GM18526 (cell line): ENCODE results near the gene FYCO1.

Source experiments
- POLR2A ChIP-seq: IDR thresholded peaks from 3 replicates; pipeline ENCODE4 v1.6.1; 2011; ENCODE audit not compliant: insufficient read length; ENCODE audit errors: extremely low read depth

Gene FYCO1

DNA sequence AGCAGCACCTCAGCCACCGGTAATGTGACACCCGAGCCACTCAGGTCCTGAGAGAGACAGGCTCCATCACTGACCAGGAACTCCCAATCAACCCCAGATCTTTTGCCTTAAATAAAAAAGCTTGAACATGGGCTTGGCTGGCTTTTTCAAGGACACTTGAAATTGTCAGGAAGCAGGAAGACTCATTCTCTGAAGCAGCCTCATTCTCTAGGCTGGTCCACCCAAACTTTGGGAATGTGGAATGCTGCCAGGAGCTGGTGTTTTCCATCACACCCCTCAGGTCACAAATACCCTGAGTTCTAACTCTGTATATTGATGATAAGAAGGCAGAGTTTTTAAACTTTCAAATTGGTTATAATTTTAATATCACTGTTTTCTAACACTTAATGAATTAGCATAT is 35.3 kb downstream of the FYCO1 start:
- TF ChIP-seq POLR2A, result no peak

DNA sequence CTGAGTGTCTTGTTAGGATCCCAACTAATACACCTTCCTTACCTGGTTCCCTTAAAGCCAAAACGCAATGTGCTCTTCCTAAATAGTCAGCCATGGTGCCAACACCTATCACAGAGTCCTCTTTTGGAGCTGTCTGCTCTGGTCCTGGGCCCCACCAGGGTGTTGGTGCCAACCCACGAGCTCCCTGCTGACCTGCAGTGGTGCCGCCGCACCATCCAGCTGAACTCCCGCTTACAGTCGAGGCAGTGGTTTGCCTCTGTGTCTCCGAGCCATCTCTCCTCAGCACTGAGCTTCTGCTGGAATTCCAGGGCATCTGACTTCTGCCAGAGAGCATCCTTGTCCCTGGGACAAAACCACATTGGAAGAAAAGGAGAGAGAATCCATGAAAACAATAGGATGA is 36.4 kb downstream of the FYCO1 start:
- no peak for TF ChIP-seq POLR2A

DNA sequence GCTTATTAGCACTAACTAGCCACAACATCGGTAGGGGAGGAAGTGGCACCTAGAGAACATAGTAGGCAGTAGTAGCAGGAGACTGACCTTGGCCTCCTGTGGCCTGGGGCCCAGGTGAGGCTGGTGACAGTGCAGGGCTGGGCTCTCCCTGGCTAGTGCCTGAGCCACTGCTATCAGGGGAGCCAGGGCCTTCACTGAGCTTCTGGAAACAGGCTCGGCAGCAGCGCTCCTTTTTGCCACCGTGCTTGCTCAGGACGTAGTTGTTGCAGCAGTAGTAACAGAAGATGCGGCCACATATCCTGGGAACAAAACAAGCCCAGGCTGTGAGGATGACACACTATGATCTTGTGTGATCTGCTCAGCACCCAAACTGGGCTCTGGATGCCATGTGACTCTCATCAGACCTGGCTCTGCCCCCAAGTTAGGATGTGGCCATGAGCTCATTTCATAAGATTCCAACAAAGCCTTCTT is 37.3 kb downstream of the FYCO1 start:
- TF ChIP-seq POLR2A, result no peak

DNA sequence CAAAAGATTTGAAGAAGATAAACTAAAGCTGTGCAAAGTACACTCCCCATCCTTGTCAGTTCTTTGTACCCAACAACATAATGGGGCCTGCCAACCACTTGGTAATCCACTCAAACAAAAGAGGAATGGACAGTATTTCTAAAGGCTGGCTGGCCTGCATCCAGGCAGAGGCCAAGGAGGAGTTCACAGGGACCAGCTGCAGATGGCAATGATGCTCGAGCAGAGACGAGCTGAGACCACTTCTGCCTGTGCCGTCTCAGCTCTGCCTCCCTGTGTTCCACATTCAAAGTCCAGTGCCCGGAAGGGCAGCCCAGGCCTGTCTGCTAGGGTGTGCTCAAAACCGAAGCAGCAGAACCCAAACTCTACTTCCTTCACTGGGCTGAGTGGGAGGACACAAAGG is 38.0 kb downstream of the FYCO1 start:
- no peak for TF ChIP-seq POLR2A

DNA sequence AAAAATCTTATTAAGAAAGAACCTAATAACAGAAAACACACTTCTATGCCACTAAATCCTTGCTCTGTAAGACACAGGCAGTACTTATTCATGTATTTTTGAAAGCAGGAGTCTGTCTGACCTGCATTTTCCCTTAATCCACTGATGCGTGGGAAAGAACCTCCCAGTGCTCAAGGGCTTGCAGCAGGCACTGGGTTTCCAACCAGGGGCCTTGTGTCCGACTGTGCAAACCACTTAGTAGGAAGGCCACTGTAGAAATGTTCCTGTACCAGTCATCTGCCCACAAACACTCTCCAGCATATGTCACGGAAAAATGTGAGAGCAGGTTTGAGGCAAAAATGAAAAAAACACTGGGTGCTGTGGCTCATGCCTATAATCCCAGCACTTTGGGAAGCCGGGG is 39.9 kb downstream of the FYCO1 start:
- TF ChIP-seq POLR2A, result no peak

DNA sequence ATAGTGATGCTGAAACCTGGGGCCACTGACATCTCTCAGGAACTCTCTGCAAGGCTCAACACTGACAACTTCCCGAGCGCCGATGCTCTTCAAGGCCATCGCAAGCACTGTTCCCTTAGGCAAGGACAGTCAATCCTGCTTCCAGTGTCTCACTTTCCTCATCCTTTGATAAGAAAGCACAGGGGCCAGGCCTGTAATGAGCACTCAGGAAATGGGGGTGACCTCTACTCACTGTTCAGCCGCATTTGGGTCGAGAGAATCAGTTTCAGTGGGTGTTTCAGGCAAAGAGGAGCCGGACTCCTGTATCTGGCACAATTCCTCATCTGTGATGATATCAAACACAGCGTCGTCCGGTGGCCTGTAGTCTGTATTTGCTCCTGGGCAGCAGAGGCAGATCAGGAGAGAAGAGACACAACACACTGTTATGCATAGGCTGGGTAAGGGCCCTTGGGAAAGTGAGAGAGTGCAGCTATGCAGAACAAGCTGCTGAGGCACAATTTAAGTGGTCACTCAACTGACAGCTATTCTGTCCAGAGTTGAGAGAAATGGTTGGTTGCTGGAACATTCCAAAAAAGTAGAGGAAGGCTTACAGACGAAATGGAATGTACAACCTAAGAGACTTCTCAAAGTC is 40.5 kb downstream of the FYCO1 start:
- no peak for TF ChIP-seq POLR2A

DNA sequence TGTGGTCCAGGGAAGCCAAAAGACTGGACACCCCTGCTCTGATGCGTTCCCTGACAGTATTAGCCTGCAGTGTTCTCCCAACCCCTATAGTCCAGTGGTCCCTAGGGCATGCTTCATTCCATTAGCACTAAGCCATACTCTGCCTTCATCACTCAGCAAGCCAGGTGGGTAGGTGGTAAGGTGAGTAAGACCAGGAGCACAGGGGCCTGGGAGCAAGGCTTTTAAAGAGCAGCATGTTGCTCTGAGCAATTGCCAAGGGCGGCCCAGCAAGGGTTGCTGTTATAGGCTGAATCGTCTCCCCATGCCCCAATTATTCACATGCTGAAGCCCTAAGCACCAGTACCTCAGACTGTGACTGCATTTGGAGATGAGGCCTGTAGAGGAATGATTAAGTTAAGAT is 41.3 kb downstream of the FYCO1 start:
- TF ChIP-seq POLR2A, result no peak

DNA sequence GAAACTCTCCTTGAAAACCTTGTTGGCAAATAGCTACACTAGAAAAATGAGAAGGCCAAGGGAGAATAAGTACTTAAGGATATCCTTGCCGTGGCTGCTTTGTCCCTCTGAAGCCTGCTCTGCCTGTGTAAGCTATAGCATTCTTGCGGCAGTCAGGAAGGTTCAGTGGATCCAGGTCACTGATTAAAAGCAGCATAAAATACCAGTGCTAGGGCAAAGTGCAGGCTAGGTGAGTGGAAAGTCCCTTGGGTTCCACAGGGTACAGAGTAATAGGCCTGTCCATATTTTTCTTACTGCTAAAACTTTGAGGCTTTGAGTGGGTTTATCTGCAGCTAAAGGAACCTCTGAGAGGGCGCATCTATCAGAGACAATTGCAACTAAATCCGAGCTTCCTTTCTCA is 42.1 kb downstream of the FYCO1 start:
- TF ChIP-seq POLR2A, result no peak

DNA sequence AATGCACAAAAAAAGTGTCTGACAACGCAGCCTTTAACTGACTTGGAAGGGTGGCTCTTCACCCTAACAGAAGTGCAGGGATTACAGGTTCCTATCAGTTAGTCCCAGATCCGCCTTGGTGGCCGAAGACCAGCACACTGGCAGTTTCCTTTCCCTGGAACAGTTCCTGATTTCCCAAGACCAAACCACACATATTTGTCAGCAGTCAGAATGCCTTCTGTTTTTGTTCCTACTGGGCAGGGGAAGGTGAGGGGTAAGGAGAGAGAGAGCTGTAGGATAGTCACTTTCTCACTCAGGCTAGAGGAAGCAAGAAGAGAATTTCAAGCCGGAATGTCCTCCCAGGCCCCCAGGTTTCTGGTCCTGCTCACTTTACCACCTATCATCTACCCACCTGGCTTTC is 43.2 kb downstream of the FYCO1 start:
- no peak for TF ChIP-seq POLR2A

DNA sequence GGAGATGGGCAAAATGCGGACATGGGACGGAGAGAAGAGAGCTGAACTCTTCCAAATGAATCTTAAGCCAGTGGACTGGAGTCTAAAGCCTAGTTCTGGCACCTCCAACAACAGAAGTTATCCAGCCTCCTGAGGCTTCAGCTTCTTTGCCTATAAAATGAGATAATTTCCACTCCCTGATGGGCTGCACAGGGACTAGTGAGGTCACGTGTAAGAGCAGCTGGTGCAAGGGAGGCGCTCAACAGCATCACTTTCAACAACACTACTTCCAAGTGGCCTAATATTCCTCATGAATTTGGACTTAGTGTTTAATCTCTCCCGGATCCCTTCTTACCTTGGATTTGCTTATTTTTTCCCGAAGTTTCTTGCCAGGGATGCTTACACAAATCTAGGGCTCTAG is 43.7 kb downstream of the FYCO1 start:
- no peak for TF ChIP-seq POLR2A

DNA sequence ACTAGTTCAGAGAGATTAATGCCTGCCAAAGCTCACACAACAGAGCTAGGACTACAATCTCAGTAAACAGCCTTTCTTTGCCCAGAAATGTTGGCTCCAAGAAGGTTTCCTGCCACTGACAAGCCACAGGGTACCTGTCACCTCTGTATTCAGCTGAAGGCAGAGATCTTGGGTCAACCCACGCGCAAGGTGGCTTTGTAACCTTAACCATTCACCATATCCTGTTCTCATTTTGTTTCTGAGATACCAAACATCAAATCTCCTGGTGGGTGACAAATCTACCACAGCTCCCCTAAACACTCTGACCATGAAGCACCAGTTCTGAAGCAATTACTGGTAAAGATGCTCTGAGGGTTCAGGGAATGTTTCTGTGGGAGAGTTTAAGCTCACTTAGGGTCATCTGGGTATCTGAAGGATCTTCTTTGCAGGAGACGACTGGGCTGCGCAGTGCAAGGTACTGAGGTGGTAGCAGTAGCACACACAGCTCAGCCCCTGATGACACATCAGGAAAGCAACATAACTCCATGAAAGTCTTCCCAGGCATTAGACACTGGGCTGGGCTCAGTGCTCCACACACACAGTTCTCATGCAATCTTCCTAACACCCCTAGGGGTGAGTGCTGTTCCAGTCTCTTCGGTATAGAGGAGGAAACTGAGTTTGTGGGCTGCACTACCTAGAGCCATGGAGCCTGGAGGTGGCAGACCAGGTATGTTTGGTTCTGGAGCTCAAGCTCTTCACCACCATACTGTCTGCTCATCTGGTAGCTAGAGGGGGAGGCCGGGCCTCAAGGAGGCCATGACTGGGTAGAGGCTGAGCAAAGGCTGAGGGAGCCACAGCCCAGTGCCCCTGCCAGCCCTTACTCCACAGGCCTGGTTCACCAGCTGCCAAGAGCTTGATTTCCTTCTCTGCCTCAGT is 44.7 kb downstream of the FYCO1 start:
- TF ChIP-seq POLR2A, result no peak

DNA sequence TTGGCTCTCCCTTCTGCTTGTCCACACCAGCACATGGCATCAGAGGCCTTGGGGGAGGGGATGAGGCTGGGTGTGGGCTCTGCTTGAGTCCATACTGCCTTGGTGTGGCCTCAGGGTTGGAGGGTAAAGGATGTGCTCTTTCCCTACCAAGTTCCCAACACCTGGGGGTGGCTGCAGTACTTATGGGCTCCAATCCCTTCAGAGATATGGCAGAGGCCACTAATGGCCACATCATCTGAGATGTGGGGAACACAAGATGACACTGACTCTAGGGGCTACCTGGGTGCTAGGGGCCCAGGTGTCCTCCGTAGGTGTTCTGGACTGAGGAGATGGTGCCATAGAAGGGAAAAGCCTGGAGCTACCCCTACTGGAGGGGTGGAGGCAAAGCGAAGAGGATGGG is 45.5 kb downstream of the FYCO1 start:
- no peak for TF ChIP-seq POLR2A

DNA sequence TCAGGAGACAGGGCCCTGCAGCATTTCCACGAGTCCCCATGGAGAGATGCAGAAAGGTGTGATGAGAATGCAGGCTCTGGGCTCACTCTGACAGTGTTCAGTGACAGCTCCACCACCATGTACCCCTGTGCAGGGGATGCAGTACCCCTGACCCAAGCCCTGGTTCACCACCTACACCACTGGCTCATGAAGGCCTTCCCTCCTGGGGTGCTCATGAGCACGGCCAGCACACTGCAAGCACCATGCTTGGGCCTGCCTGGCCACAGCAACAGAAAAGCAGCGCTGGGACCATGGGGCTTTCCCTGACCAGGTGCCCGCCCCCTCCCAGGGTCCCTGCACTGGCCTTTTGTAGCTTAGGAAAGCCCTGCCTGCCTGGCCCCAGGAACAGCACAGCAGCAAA is 46.2 kb downstream of the FYCO1 start:
- no peak for TF ChIP-seq POLR2A

DNA sequence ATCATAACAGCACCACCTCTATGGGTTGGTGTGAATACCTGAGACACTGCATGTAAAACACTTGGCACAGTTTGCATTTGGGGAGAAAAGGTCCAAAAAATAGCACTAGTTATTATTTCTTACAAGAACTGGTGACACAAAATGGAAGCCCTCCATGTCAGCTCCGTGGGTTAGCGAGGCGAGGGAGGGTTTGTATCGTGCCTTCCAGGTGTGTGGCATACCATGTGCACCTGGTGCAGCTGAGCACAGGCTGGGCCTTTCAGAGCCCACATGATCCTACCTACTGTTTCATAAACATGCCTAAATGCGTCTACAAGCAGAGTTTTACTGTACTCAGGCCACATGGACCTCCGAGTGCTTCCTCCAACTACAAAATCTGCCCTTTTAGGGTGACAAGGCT is 46.7 kb downstream of the FYCO1 start:
- TF ChIP-seq POLR2A, result no peak

DNA sequence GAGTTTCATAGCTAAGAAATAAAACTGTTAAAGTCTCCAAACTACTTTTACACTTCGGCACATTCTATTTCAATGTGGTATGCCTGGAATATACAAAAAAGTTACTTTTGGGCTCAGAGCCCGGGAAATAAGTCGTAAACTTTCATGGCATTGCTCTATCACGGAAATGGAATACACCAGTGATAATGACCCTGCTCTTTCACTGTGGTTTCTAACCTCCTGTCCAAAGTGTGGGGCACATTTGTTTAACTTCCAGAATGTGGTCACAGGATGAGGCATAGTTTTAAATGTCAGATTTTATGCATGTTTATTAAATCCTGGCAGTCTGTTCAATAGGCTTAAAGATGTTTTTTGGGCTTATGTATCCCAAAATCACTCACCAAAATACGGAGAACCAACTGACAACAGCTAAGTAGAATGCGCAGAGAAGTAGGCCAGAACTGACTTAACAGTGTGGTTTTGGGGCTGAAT is 47.3 kb downstream of the FYCO1 start:
- no peak for TF ChIP-seq POLR2A

DNA sequence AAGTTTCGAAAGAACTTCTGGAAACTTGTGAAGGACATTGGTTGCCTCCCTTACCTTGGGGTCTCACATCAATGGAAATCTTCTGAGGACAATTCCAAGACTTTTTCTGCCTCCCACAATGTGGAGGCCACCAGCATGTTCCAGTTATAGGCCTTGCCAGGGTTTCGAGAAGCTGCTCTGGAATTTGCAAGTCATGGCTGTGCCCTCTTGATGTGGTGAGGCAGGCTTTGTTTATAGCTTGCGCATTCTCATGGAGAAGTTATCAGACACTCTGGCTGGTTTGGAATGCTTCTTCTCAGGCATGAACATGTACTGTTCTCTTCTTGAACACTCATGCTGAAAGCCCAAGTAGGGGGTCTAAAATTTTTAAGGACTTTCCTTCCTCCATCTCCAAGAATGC is 48.3 kb downstream of the FYCO1 start:
- TF ChIP-seq POLR2A, result no peak

DNA sequence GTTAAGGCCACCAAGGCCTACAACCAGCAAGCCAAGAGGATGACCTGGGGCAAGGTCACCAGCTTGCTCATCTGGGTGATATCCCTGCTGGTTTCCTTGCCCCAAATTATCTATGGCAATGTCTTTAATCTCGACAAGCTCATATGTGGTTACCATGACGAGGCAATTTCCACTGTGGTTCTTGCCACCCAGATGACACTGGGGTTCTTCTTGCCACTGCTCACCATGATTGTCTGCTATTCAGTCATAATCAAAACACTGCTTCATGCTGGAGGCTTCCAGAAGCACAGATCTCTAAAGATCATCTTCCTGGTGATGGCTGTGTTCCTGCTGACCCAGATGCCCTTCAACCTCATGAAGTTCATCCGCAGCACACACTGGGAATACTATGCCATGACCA is 48.7 kb downstream of the FYCO1 start:
- TF ChIP-seq POLR2A, result no peak

DNA sequence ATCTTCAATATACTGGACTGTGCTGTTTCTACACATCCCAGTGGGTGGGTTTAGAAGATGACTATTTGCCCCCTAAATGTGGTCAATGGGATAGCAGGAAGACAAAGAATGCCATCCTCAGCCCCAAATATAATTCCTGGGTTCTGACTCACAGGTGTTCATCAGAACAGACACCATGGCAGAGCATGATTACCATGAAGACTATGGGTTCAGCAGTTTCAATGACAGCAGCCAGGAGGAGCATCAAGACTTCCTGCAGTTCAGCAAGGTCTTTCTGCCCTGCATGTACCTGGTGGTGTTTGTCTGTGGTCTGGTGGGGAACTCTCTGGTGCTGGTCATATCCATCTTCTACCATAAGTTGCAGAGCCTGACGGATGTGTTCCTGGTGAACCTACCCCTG is 49.3 kb downstream of the FYCO1 start:
- TF ChIP-seq POLR2A, result no peak
